Loucy (cell line): ENCODE results near the gene PEX14.

Experiments
- H2AFZ ChIP-seq: fragments of 200-600 bp; sonication (generic); 2 replicates; pipeline ENCODE4 v1.6.0; 2016; ENCODE audit warnings: antibody characterized with exemption, mild to moderate bottlenecking, low read length, moderate library complexity
- H3F3A ChIP-seq: fragments of 200-600 bp; 2 replicates; pipeline ENCODE4 v1.6.0; 2016; ENCODE audit warnings: antibody characterized with exemption, low read depth, mild to moderate bottlenecking
- H3K27me3 ChIP-seq: fragments of 200-600 bp; sonication (generic); 2 replicates; pipeline ENCODE4 v1.6.1; 2014; ENCODE audit warnings: low read length, mild to moderate bottlenecking; ENCODE audit not compliant: insufficient read depth, poor library complexity, severe bottlenecking
- H3K36me3 ChIP-seq: fragments of 200-600 bp; sonication (generic); 2 replicates; pipeline ENCODE4 v1.6.1; 2016; ENCODE audit warnings: low read length; ENCODE audit not compliant: insufficient read depth
- H3K4me1 ChIP-seq: fragments of 200-600 bp; sonication (generic); 2 replicates; pipeline ENCODE4 v1.5.1; 2014; ENCODE audit warnings: low read length, mild to moderate bottlenecking; ENCODE audit not compliant: insufficient read depth, poor library complexity, severe bottlenecking
- H3K4me2 ChIP-seq: fragments of 200-600 bp; sonication (generic); 2 replicates; pipeline ENCODE4 v1.6.0; 2014; ENCODE audit warnings: antibody characterized with exemption, low read length, low read depth, mild to moderate bottlenecking; ENCODE audit not compliant: poor library complexity, severe bottlenecking
- H3K4me3 ChIP-seq: fragments of 200-600 bp; sonication (generic); 2 replicates; pipeline ENCODE4 v1.5.1; 2014; ENCODE audit warnings: low read length, mild to moderate bottlenecking, mixed read lengths; ENCODE audit not compliant: poor library complexity, severe bottlenecking
- H3K79me2 ChIP-seq: fragments of 200-600 bp; sonication (generic); 2 replicates; pipeline ENCODE4 v1.6.1; 2014; ENCODE audit warnings: low read length; ENCODE audit not compliant: insufficient read depth
- H3K9ac ChIP-seq: fragments of 200-600 bp; sonication (generic); 2 replicates; pipeline ENCODE4 v1.6.0; 2014; ENCODE audit warnings: mild to moderate bottlenecking, low read depth, low read length, moderate library complexity; ENCODE audit not compliant: poor library complexity, severe bottlenecking
- H3K9me2 ChIP-seq: fragments of 200-600 bp; sonication (generic); replicated peaks from 2 replicates; pipeline ENCODE4 v1.6.1; 2016; ENCODE audit warnings: low read depth, low read length, mixed read lengths
- H3K9me3 ChIP-seq: fragments of 200-600 bp; sonication (generic); 2 replicates; pipeline ENCODE4 v1.6.1; 2014; ENCODE audit warnings: mild to moderate bottlenecking, antibody characterized with exemption, low read length, low read depth; ENCODE audit not compliant: insufficient read depth
- H4K20me1 ChIP-seq: fragments of 200-600 bp; sonication (generic); 2 replicates; pipeline ENCODE4 v1.6.0; 2014; ENCODE audit warnings: antibody characterized with exemption, low read length, mild to moderate bottlenecking; ENCODE audit not compliant: insufficient read depth, poor library complexity, severe bottlenecking
- EZH2phosphoT487 ChIP-seq: fragments of 200-600 bp; IDR thresholded peaks from 2 replicates; pipeline ENCODE4 v1.6.1; 2018; ENCODE audit warnings: antibody characterized with exemption, mild to moderate bottlenecking, moderate library complexity, borderline replicate concordance
- TF ChIP-seq, protein P1 (sequence below): fragments of 200-600 bp; sonication (generic); conservative IDR thresholded peaks from 2 replicates; pipeline ENCODE4 v1.5.1; 2014; ENCODE audit warnings: mild to moderate bottlenecking, antibody characterized with exemption, low read length

The PEX14 gene

GRCh38 chr1:10651389-10651766 is 176.6 kb downstream of the PEX14 start:
- Histone ChIP-seq H2AFZ (no peak overlapping the region), H3F3A (no peaks in the 10 kb centered on the region), H3K4me2 (no peak overlapping the region), H3K27me3 (no peaks in the 10 kb centered on the region), H3K9me3 (no peaks in the 10 kb centered on the region), H3K36me3 (no peaks in the 10 kb centered on the region; the same call in 1 of the 2 replicates), H3K9me2 (no peaks in the 10 kb centered on the region), H3K79me2 (no peaks in the 10 kb centered on the region), H3K4me1 (no peaks in the 10 kb centered on the region), H3K9ac (no peak overlapping the region), H3K4me3 (no peak overlapping the region), H4K20me1 (no peaks in the 10 kb centered on the region)
- TF ChIP-seq, protein P1, sequence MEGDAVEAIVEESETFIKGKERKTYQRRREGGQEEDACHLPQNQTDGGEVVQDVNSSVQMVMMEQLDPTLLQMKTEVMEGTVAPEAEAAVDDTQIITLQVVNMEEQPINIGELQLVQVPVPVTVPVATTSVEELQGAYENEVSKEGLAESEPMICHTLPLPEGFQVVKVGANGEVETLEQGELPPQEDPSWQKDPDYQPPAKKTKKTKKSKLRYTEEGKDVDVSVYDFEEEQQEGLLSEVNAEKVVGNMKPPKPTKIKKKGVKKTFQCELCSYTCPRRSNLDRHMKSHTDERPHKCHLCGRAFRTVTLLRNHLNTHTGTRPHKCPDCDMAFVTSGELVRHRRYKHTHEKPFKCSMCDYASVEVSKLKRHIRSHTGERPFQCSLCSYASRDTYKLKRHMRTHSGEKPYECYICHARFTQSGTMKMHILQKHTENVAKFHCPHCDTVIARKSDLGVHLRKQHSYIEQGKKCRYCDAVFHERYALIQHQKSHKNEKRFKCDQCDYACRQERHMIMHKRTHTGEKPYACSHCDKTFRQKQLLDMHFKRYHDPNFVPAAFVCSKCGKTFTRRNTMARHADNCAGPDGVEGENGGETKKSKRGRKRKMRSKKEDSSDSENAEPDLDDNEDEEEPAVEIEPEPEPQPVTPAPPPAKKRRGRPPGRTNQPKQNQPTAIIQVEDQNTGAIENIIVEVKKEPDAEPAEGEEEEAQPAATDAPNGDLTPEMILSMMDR, result no peak
- no peak for TF ChIP-seq EZH2phosphoT487

DNA sequence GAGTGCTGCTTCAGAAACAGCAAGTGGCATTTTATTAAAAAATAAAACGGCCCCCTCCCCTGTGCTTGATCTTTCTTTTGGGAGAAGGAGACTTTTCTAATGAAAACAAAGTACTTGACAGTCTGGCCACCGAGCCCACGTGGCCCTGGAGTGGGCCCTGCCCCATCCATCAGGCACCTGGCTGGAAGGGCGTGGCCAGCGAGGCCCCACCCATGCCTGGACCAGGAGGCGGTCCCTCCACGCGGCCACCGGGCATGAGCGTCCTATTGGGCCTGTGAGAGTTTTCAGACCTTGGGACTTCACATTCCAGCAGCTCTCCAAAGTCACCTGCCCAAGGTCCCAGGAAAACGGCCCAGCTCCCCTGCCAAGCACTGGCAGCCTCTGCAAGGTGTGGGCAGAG is 177.0 kb downstream of the PEX14 start:
- Histone ChIP-seq H3K4me3 (no peak overlapping the region), H3K9me2 (no peaks in the 10 kb centered on the region), H3K4me2 (no peak overlapping the region), H3K9ac (no peak overlapping the region), H2AFZ (no peak overlapping the region), H3K79me2 (no peaks in the 10 kb centered on the region), H3K9me3 (no peaks in the 10 kb centered on the region), H3F3A (no peaks in the 10 kb centered on the region), H3K36me3 (no peaks in the 10 kb centered on the region; the same call in 1 of the 2 replicates), H3K27me3 (no peaks in the 10 kb centered on the region), H4K20me1 (no peaks in the 10 kb centered on the region), H3K4me1 (no peaks in the 10 kb centered on the region)
- no peak for TF ChIP-seq EZH2phosphoT487
- TF ChIP-seq, protein P1, result no peak

DNA sequence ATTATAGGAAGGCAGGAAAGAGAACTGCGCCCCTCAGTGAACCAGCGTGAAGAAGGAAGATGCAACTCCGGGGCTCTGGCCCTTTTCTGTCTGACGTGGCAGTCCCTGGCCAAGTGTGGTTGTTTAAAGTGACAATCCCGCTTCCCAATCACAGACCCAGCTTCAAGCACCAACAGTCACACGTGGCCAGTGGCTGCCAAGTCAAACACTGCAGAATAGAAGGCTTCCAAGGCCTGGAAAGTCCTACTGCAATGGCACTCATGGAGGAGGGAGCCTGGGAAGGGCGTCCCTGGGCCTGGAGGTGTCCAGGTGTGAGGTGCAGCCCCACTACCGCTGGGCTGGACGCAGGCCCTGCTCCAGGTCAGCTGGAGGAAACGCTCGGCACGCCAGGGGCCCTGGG is 177.9 kb downstream of the PEX14 start:
- no peaks in the 10 kb centered on the region for H3K9me3 ChIP-seq
- no peak overlapping the region for H3K9ac ChIP-seq
- H2AFZ ChIP-seq, result no peak overlapping the region
- no peak overlapping the region for H3K4me3 ChIP-seq
- H3K4me1 ChIP-seq, result no peaks in the 10 kb centered on the region
- H4K20me1 ChIP-seq, result no peaks in the 10 kb centered on the region
- H3K36me3 ChIP-seq, result no peaks in the 10 kb centered on the region; the same call in 1 of the 2 replicates
- H3K79me2 ChIP-seq, result no peaks in the 10 kb centered on the region
- no peaks in the 10 kb centered on the region for H3K9me2 ChIP-seq
- H3K4me2 ChIP-seq, result no peak overlapping the region
- no peaks in the 10 kb centered on the region for H3F3A ChIP-seq
- H3K27me3 ChIP-seq, result no peaks in the 10 kb centered on the region
- TF ChIP-seq, protein P1, result no peak
- no peak for TF ChIP-seq EZH2phosphoT487
